Colonic mucosa (tissue), 4 donors: ENCODE data around the gene PSMC6. TPM values are rescaled to one million over a fixed set of nuclear protein-coding genes. Genes with fewer than 3 reads are reported as not detected.
A peak's percentile ranks its signal among the peaks of the same experiment; 100 is the strongest.

Source experiments
- DNase-seq: peaks from one replicate; pipeline ENCODE4 v3.0.0-alpha.2; 2020
- H3K27ac ChIP-seq: fragments of 200-600 bp; one replicate; pipeline ENCODE4 v1.8.0; 2021
- H3K27me3 ChIP-seq: fragments of 200-600 bp; one replicate; pipeline ENCODE4 v1.8.0; 2021
- H3K36me3 ChIP-seq: fragments of 200-600 bp; one replicate; pipeline ENCODE4 v1.8.0; 2021
- H3K4me1 ChIP-seq: fragments of 200-600 bp; one replicate; pipeline ENCODE4 v1.8.0; 2021; ENCODE audit warnings: mild to moderate bottlenecking
- H3K4me3 ChIP-seq: fragments of 200-600 bp; one replicate; pipeline ENCODE4 v1.8.0; 2021
- H3K9ac ChIP-seq, 2 donors: one replicate each; pipeline ENCODE4 v1.7.0; 2013; ENCODE audit warnings: control low read depth in 2 of 2, low read depth in 2 of 2, low read length in 2 of 2
- H3K9me3 ChIP-seq: fragments of 200-600 bp; one replicate; pipeline ENCODE4 v1.8.0; 2021
- CTCF ChIP-seq: fragments of 200-600 bp; IDR thresholded peaks from one replicate; pipeline ENCODE4 v1.8.0; 2022; ENCODE audit warnings: antibody characterized with exemption, mild to moderate bottlenecking
- intact Hi-C: fragments of 100-400 bp; cut with DNase I; formaldehyde crosslinking; loops from one replicate; pipeline ENCODE4 v1.14.1; 2022
- total RNA-seq, 2 donors: library from RNA; stranded (reverse); fragmentation: NEBNext Ultra II Directional in 1 of 2; extraction: Animal tissue kit (Norgen Biotek cat#: 25700) in 1 of 2; gene quantifications; one replicate each; pipeline ENCODE4 v1.2.1, GENCODE V29; 2021
- donor health status: healthy.
- donor health status: DM: no; HTN: no; CAD: no.
- donor health status: DM: no; HTN: no; CAD: no.

Gene PSMC6
- 10 to 100 TPM; 71.1 to 76.8 TPM for total RNA-seq

- DNase-seq: peak; percentile 98
- Histone ChIP-seq H3K4me1 (no peaks in the 10 kb centered on the region), H3K9me3 (no peaks in the 10 kb centered on the region), H3K36me3 (peaks cover 5% of the 10 kb centered on the region), H3K4me3 (peak within 1 kb of the TSS; percentile 70), H3K9ac (peak within 1 kb of the TSS; percentile 86 to 87), H3K27ac (peak within 1 kb of the TSS; percentile 79), H3K27me3 (no peaks in the 10 kb centered on the region)
- no peak for TF ChIP-seq CTCF
- intact Hi-C loops: no loop called here
Measured at GRCh38 chr14:52706724-52707706, at the start of gene PSMC6. TSS of gene PSMC6 (plus strand) at chr14:52707200. CDS start at chr14:52707220, 20 bp downstream.

GRCh38 chr14:52660325-52660724, 46.7 kb upstream of the PSMC6 start:
- TF ChIP-seq CTCF: no peak
- Histone ChIP-seq H3K4me3 (no peak overlapping the region), H3K9me3 (no peaks in the 10 kb centered on the region), H3K4me1 (no peaks in the 10 kb centered on the region), H3K9ac (no peak overlapping the region), H3K27ac (no peak overlapping the region), H3K36me3 (peaks cover 3% of the 10 kb centered on the region), H3K27me3 (no peaks in the 10 kb centered on the region)
- no peak for DNase-seq
- intact Hi-C loops: no loop called here

GRCh38 chr14:52660832-52661231, 46.2 kb upstream of the PSMC6 start:
- DNase-seq: no peak
- no peaks in the 10 kb centered on the region for H3K36me3 ChIP-seq
- intact Hi-C loops: no loop called here

GRCh38 chr14:52661314-52661713, 45.7 kb upstream of the PSMC6 start:
- Histone ChIP-seq H3K27ac (no peak overlapping the region), H3K9ac (no peak overlapping the region), H3K9me3 (no peaks in the 10 kb centered on the region), H3K27me3 (no peaks in the 10 kb centered on the region), H3K36me3 (no peaks in the 10 kb centered on the region), H3K4me1 (no peaks in the 10 kb centered on the region), H3K4me3 (no peak overlapping the region)
- intact Hi-C loops: no loop called here
- no peak for DNase-seq
- no peak for TF ChIP-seq CTCF

More at GRCh38 chr14:52660832-52661231, 46.2 kb upstream of the PSMC6 start:
- H3K27me3 ChIP-seq: no peaks in the 10 kb centered on the region
- no peak overlapping the region for H3K4me3 ChIP-seq
- no peak overlapping the region for H3K27ac ChIP-seq
- TF ChIP-seq CTCF: no peak
- no peaks in the 10 kb centered on the region for H3K9me3 ChIP-seq
- H3K9ac ChIP-seq: no peak overlapping the region
- no peaks in the 10 kb centered on the region for H3K4me1 ChIP-seq

GRCh38 chr14:52663850-52664249, 43.1 kb upstream of the PSMC6 start:
- no peak for TF ChIP-seq CTCF
- Histone ChIP-seq H3K27me3 (no peaks in the 10 kb centered on the region), H3K9me3 (no peaks in the 10 kb centered on the region), H3K4me1 (no peaks in the 10 kb centered on the region), H3K4me3 (no peak overlapping the region), H3K27ac (no peak overlapping the region), H3K9ac (no peak overlapping the region), H3K36me3 (no peaks in the 10 kb centered on the region)
- intact Hi-C loops: no loop called here
- no peak for DNase-seq
